Measurements from ENCODE around the gene C1QA. TPM values are rescaled to one million over a fixed set of nuclear protein-coding genes. Genes with fewer than 3 reads are reported as not detected.

The C1QA gene
- total and polyA plus RNA-seq, 10 of the 15 experiments (the other 5 are each of a cell fraction or from before 2014, with no cell fraction given), result 0.59 TPM; not detected in 9

GRCh38 chr1:22602060-22602740 lies 34.2 kb upstream of the C1QA start:
- POLR2A ChIA-PET, result no interaction called here
- in situ Hi-C loops (cut with MboI) (no loop called here), intact Hi-C loops (cut with micrococcal nuclease; ENCODE audit: unreplicated experiment) (no loop called here)
- no peaks in the 10 kb centered on the region; a peak in 2 of 4 replicates for H3K27me3 ChIP-seq (replicated peaks in 1 of 2; ENCODE audit: control insufficient read depth in 2 of 2, insufficient read depth in 2 of 2, low read length in 1 of 2)
- FAIRE-seq (no peak), ATAC-seq (no peak), DNase-seq (ENCODE audit: low read depth, low spot score) (no peak)
- TF ChIP-seq RELA (IDR thresholded peaks at IDR 0.05; ENCODE audit: borderline replicate concordance, partially characterized antibody), result no peak
- no peak for TF ChIP-seq SMARCA5 (IDR thresholded peaks at IDR 0.05)
- TF ChIP-seq NR2C1 (IDR thresholded peaks at IDR 0.05), result no peak
- TF ChIP-seq TAF1 (IDR thresholded peaks at IDR 0.05; ENCODE audit: borderline replicate concordance, low read depth, low read length), result no peak
- TF ChIP-seq SMAD5 (IDR thresholded peaks at IDR 0.05; ENCODE audit: low read depth), result no peak
- no peak for TF ChIP-seq ELK1 (IDR thresholded peaks at IDR 0.05; ENCODE audit: low read depth, low read length)
- no peak for TF ChIP-seq SPI1 (IDR thresholded peaks at IDR 0.05; ENCODE audit: borderline replicate concordance, insufficient read depth, low read depth, low read length)
- no peak for TF ChIP-seq BMI1 (IDR thresholded peaks at IDR 0.05; ENCODE audit: borderline replicate concordance)
- TF ChIP-seq ZBTB4 (CRISPR knock-in tag; IDR thresholded peaks at IDR 0.05), result no peak
- TF ChIP-seq SREBF2 (IDR thresholded peaks at IDR 0.05; ENCODE audit: low read length), result no peak
- no peak for TF ChIP-seq RB1 (IDR thresholded peaks at IDR 0.05; ENCODE audit: borderline replicate concordance)
- TF ChIP-seq GATAD2B (conservative IDR thresholded peaks at IDR 0.05; ENCODE audit: low read depth), result no peak
- TF ChIP-seq ATF3 (IDR thresholded peaks at IDR 0.05; ENCODE audit: borderline replicate concordance, extremely low read depth, low read depth, low read length), result no peak
- no peak overlapping the region for H3K9ac ChIP-seq (ENCODE audit: control insufficient read depth, insufficient read depth, low read length)
- no peaks in the 10 kb centered on the region for H3K4me1 ChIP-seq (ENCODE audit: control insufficient read depth, insufficient read depth, low read length)
- no TSS peak for BruUV-seq (replicated peaks)
- H4K20me1 ChIP-seq (ENCODE audit: control insufficient read depth, insufficient read depth), result no peaks in the 10 kb centered on the region
- WGBS (ENCODE audit: insufficient coverage, insufficient replicate concordance, low lambda C conversion rate, missing lambda C conversion rate), result 29% methylated on average over 18 of the region's 18 CpGs
- no peak overlapping the region for H3K4me3 ChIP-seq
- H3K36me3 ChIP-seq (ENCODE audit: control insufficient read depth in 2 of 2, insufficient read depth in 2 of 2, low read length in 1 of 2), result no peaks in the 10 kb centered on the region
- CTCF ChIA-PET, result no interaction called here
- no peak overlapping the region for H2AFZ ChIP-seq (ENCODE audit: control insufficient read depth, low read depth, low read length)
- no peak overlapping the region for H3K4me2 ChIP-seq (ENCODE audit: control insufficient read depth, insufficient read depth)
- H3K9me3 ChIP-seq (replicated peaks; ENCODE audit: control insufficient read depth, insufficient read depth, low read length), result no peaks in the 10 kb centered on the region
- RAD21 ChIA-PET (ENCODE audit: unreplicated experiment), result no interaction called here
- SMC1A ChIA-PET (ENCODE audit: uncharacterized antibody, unreplicated experiment), result no interaction called here
- no peaks in the 10 kb centered on the region for H3K79me2 ChIP-seq (ENCODE audit: control insufficient read depth, insufficient read depth, low read length)
- no peak overlapping the region for H3K27ac ChIP-seq (ENCODE audit: control insufficient read depth, insufficient read depth)
